DLD1 (cell line): ENCODE data around the gene EHBP1.

Experiments
- in situ Hi-C: cut with HindIII; loops from 2 replicates; pipeline ENCODE4 v1.10.0; 2017; ENCODE audit warnings: low sequenced_read_pairs

Gene EHBP1

GRCh38 chr2:62705007-62705829 is at the start of gene EHBP1:
TSS of gene EHBP1 (plus strand) at chr2:62705713. CDS start at chr2:62707192, 1,479 bp downstream.
- in situ Hi-C loops: no loop called here

DNA sequence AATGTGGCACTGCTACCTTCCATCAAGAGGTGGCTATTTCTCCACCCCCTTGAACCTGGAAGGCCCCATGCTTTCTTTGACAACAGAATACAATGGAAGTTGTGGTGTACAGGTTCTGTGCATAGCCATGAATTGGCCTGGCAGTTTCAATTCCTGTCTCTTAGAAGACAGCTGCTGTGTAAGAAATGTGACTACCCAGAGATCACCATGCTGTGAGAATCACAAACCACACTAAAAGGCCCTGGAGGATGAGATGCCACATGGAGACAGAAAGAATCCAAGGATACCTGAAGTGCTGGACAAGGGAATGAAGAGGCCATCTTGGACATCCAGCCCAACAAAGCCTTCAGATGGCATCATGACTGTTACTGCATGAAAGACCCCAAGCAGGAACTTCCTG is 47.7 kb upstream of the EHBP1 start:
- in situ Hi-C loops: no loop called here

GRCh38 chr2:62658891-62659290 is 46.6 kb upstream of the EHBP1 start:
- in situ Hi-C loops: no loop called here

DNA sequence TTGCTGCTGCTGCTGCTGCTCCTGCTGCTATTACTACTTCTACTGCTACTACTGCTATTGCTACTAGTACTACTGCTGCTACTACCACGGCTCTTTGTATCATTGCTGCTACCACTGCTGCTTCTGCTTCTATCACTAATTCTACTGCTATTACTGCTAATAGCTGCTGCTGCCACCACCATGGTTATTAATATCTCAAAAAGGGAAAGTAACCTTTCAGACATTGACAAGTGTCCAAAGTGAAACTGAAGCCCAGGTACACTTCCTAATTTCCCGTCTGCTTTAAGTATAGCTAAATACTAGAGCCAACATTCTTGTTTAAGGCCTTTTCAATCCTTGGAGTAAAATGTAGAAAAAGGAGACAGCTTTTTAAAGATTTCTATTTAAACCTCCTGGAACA is 45.4 kb upstream of the EHBP1 start:
- in situ Hi-C loops: no loop called here

- in situ Hi-C loops: no loop called here
These were observed 44.8 kb upstream of the EHBP1 start for GRCh38 chr2:62660582-62661262.

DNA sequence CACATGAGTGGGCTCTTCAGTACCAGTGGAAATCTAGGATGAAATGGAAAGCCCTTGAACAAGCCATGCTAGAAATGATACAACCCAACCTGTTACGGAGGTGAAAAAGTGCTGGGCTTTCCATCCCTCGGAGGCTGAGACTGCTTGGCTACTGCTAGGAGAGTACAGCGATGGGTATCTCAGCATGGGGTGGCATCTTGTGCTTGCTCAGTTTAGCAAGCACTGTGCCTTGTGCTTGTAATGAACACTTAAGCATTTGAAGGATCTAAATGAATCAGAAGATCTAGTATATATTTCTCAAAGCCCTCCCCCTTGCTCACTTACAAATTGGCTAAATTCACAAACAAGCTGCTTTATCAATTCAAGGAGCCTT is 44.3 kb upstream of the EHBP1 start:
- in situ Hi-C loops: no loop called here

- in situ Hi-C loops: no loop called here
These were observed 43.4 kb upstream of the EHBP1 start for GRCh38 chr2:62662131-62662530.

DNA sequence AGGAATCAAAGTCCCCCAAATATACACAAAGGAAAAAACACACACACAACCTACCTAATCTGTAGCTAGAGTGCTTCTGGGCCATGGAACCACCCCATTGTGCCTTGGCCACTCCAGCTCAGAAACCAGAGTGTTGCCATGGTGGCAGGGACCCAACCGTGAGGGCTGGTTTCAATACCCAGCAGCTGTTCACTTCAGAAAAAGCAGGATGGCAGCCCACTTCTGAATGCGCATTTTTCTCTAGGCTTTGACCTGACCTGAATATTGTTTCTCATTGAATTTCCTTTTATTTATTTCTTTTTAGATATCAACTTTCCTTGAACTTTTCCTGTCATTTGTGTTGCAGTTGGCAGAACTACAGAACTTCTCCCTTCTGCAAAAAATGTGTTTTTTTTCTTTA is 43.0 kb upstream of the EHBP1 start:
- in situ Hi-C loops: no loop called here

DNA sequence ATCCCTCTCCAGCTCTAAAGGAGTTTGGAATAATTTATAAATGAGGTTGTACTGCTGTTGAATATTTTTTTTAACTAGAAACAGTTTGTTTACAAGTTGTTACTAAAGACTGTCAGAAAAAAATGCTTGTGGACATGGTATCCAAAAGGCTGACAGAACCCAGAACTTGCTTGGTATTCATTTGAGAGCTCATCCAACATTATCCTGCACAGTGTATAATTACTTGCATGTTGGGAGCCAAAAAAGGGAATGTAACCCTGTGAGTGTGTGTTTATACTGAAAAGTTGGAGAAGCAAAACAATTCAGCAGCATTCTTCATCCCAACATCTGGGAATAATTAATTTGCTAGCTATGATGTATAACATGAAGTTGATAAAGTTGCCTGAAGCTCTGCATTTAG is 42.1 kb upstream of the EHBP1 start:
- in situ Hi-C loops: no loop called here

DNA sequence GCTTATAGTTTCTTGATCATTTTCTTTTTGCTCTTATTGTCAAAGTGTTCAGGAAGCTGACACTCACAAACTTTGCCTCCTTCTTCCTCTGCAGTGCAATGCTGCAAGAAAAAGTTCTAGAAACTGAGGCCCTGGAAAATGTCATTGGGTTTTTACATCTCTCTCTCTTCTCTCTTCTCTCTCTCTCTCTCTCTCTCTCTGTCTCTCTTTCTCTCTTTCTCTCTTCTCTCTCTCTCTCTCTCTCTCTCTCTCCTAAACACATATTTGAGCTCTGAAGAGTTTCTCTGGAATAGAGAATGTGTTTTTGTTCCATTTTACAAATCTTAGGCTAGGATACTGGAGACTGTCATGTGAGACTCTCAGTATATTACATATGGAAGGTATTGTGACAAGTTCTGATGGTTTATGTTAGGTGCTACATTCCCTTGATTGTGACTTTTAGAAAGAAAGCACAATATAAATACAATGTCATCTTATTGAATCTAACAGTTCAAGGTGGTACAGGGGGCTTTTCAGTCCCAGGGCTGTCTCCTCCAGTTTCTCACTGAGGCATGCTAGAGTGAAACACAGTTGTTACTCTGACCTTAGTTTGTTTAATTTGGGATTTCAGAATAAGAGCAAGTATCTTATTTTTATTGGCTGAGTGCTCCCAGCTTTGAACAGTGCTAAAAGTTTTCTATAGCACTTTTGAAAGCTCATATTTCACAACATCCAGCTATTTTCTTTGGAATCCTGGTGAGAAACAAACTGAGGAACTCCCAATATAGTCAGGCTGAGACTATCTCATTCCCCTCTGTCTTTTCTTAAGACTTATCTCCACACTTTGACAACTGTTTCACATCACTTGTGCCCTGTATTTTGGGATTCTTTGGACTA is 41.4 kb upstream of the EHBP1 start:
- in situ Hi-C loops: no loop called here

- in situ Hi-C loops: no loop called here
These were observed 40.1 kb upstream of the EHBP1 start for GRCh38 chr2:62665446-62665845.

- in situ Hi-C loops: no loop called here
These were observed 36.3 kb upstream of the EHBP1 start for GRCh38 chr2:62669180-62669579.

GRCh38 chr2:62672601-62673000 is 32.9 kb upstream of the EHBP1 start:
- in situ Hi-C loops: no loop called here

DNA sequence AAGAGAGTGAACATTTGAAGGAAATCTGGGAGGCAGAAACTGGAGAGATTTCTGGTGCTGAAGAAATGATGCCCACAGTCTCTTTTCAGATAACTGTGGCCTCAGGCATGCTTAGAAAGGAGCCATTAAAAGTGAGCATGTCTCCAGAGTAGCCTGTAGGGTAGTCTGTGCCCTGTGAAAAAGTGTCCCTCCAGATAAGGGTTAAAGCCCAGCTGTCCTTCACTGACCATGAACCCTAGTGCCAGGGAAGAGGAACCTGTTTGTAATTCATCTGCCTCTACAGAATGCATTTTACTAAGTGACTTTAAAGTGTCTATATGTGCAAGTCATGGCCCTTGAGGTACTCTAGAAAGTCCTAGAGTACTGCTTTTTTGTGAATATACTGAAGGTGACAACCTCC is 30.5 kb upstream of the EHBP1 start:
- in situ Hi-C loops: no loop called here

DNA sequence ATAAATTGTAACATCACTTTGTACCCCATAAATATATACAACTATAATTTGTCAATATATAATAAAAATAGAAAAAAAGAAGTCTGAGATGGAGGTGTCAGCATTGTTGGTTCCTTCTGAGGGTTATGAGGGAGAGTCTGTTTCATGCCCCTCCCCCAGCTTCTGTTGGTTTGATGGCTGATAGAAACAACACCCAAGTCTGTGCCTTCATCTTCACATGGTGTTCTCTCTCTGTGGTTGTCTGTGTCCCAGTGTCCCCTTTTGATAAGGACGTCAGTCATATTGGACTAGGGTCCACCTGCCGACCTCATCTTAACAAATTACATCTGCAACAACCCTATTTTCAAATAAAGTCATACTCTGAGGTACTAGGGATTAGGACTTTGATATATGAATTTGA is 20.3 kb upstream of the EHBP1 start:
- in situ Hi-C loops: no loop called here

- in situ Hi-C loops: no loop called here
These were observed 19.4 kb upstream of the EHBP1 start for GRCh38 chr2:62686012-62686685.

DNA sequence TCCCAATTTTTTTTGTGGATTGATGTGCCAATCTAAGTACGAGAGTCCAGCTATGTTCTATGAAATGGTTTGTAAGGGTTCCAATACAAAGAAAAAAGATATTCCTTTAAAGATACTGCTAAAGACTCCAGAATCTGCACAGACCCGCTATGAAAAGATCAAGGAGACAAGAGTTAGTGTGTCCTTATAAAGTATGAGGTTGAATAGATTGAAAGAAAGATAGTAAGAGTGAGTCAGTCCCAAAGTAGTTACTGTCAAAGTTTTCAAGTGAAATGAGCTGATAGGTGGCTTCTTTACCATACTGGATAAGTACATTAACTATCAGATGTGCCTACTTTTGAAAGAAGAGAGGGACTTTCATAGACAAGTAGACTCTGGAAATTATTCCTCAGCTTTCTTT is 17.9 kb upstream of the EHBP1 start:
- in situ Hi-C loops: no loop called here

DNA sequence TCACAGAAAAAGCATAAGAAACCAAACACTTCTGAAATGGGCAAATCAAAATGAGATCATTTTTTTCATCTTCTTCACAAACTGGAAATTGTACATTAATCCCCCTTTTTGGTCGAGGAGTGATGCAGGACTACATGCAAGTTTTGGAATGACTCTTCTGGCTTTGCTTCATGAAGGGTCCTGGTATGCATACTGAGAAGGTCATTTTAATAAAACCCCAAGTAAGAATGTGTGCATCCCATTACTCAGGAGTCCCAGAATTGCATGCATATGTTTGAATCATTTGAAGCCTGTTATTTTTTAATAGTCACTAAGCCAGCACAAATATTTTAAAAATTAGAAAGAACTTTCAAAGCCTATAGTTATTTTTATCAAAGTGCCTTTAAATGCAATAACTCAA is 16.7 kb upstream of the EHBP1 start:
- in situ Hi-C loops: no loop called here

GRCh38 chr2:62691186-62691585 is 14.3 kb upstream of the EHBP1 start:
- in situ Hi-C loops: no loop called here

GRCh38 chr2:62692225-62692624 is 13.3 kb upstream of the EHBP1 start:
- in situ Hi-C loops: no loop called here

- in situ Hi-C loops: no loop called here
These were observed 6.9 kb upstream of the EHBP1 start for GRCh38 chr2:62698653-62699052.
